NOMO-1 treated with dmso at 0.1 percent for 144 hours (cell line): ENCODE results near the gene CYP2W1.
"Not testable (repeated sequence)": the region's sequence is repeated elsewhere in the genome, so short reads cannot be mapped to it uniquely, and the experiment has no call there.

Experiments
- DNase-seq: peaks from one replicate; lab custom pipeline; 2025; ENCODE audit not compliant: unreplicated experiment; lab: John Stamatoyannopoulos, UW

CYP2W1 gene

DNA sequence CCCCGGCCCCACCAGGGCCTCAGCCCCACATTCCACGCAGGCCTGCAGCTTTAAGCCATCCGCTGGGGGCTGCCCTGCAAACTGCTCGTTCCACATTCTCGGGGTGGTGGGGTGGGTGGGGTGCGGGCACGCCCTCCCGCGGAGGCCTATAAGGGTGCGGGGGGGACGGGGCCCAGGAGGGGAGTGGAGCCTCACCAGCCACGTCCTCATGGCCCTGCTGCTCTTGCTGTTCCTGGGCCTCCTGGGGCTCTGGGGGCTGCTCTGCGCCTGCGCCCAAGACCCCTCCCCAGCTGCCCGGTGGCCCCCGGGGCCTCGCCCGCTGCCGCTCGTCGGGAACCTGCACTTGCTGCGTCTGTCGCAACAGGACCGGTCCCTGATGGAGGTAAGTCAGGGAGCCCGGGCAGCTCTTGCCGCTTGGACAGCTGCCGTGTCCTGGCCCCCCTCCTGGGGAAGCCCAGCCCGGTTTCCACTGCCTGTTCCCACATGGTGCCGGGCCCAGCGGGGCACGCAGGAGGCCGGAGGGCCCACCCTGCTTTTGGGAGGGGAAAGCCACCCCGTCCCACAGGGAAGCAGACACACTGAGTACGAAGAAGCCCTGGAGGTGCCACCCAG lies at the start of gene CYP2W1:
Gene CYP2W1, plus strand, starts transcription at position 178 of the 612 bp plus-strand sequence. Its CDS starts 31 bp downstream, at position 209.
- DNase-seq: no peak

DNA sequence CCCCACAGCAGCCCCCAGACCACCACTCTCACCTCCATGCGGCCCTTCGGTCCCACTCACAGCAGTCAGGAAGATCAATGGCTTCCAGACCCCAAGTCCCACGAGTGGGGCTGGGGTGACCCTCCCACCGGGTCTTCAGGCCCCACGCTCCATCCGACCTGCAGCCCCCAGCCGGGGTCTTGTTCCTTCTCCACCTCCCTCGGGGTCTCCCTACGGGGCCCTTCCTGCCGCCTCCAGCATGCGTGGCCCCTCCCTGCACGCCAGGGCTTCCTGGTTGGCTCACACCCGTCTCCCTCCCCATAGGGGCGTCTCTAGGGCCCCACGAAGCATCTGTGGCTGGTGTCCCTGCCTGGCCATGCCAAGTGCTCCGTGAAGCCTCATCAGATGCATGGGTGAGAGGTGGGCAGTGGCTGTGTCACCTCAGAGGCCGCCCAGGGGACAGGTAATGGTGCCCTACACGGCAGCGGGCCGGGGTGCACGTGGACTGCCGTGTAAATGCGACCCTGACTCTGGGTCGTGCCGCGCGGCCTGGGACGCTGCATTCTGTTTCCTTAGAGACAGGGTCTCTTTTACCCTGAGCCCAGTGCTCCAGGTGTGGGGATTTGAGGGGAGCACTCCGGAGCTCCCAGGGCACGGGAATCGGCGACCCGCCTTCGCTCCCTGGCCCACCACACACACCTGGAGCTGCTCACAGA lies 48.4 kb upstream of the CYP2W1 start:
- no peak for DNase-seq

- no peak for DNase-seq
These were observed 47.7 kb upstream of the CYP2W1 start for GRCh38 chr7:935164-935873.

- no peak for DNase-seq
These were observed 47.1 kb upstream of the CYP2W1 start for GRCh38 chr7:935874-936385.

DNA sequence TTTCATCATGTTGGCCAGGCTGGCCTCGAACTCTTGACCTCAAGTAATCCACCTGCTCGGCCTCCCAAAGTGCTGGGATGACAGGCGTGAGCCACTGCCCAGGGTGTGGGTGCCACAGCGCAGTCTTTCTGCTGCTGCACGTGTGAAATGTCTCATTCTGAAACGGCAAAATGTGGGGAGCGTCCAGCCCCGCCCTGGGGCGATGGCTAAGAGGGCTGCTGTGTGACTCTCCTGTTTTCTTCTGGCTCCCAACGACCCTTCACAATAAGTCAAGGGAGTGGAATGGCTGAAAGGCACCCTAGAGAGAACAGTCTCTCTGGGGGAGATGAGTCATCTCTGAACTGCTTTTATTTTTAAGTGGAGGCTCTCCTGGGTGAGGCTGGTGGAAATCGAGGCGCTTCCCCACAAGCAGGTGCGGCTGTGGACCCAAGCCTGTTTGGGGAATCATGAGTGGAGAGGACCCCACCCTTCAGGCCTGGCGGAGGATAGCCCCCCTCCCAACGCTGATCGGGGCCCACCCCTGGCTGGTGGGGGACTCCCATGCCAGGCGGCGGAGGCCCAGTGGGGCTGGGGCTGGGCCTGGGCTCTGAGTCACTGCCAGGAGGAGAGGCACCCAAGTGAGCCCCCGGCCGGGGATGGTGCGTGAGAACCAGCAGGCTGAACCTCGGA lies 46.5 kb upstream of the CYP2W1 start:
- peak; percentile 31 for DNase-seq

GRCh38 chr7:937856-938484 lies 45.0 kb upstream of the CYP2W1 start:
- no peak for DNase-seq

- DNase-seq: no peak
These were observed 44.3 kb upstream of the CYP2W1 start for GRCh38 chr7:938546-939185.

DNA sequence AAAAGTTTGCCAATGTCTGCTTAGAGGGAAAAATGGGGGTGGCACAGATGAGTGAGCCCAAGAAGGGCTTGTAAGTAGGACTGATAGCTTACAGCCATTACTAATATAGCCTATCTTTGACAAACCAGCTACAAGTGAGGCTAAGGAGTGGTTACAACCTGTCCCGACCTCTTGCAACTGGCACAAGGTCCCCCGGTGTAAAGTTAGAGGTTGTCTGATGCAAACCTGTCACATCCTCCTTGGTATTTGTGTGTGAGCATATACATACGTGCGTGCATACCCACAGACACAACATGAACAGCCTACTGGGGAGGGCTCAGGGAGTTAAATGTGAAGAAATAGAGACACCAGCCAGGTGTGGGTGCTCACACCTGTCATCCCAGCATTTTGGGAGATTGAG lies 43.1 kb upstream of the CYP2W1 start:
- no peak for DNase-seq

- DNase-seq: no peak
These were observed 42.2 kb upstream of the CYP2W1 start for GRCh38 chr7:940599-941408.

DNA sequence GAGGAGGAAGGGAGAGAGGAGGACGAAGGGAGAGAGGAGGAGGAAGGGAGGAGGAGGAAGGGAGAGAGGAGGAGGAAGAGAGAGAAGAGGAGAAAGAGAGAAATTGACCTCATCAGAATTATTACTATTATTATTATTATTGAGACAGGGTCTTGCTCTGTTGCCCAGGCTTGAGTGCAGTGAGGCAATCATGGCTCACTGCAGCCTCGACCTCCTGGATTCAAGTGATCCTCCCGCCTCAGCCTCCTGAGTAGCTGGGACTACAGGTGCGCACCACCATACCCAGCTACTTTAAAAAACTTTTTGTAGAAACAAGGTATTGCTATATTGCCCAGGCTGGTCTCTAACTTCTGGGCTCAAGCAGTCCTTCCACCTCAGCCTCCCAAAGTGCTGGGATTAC lies 39.2 kb upstream of the CYP2W1 start:
- not testable (repeated sequence) for DNase-seq

DNA sequence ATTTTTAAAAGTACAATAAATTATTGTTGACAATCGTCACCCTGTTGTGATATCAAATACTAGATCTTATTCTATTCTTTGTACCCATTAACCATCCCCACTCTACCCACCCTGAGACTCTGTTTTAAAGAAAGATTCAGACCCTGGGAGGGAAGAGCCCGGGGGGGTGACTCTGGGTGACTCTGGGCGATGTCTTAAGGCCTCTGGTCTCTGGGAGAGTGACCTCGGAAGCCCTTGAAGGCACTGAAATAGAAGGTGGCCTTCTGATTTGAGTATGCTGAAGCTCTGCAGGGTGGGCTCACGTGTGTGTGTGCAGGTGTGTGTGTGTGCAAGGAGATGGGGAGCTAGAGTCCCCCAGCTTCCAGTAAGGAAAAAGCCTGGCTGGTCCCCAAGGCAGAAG lies 38.2 kb upstream of the CYP2W1 start:
- DNase-seq: no peak

GRCh38 chr7:945147-945555 lies 37.8 kb upstream of the CYP2W1 start:
- DNase-seq: no peak

- DNase-seq: no peak
These were observed 37.3 kb upstream of the CYP2W1 start for GRCh38 chr7:945556-946255.

DNA sequence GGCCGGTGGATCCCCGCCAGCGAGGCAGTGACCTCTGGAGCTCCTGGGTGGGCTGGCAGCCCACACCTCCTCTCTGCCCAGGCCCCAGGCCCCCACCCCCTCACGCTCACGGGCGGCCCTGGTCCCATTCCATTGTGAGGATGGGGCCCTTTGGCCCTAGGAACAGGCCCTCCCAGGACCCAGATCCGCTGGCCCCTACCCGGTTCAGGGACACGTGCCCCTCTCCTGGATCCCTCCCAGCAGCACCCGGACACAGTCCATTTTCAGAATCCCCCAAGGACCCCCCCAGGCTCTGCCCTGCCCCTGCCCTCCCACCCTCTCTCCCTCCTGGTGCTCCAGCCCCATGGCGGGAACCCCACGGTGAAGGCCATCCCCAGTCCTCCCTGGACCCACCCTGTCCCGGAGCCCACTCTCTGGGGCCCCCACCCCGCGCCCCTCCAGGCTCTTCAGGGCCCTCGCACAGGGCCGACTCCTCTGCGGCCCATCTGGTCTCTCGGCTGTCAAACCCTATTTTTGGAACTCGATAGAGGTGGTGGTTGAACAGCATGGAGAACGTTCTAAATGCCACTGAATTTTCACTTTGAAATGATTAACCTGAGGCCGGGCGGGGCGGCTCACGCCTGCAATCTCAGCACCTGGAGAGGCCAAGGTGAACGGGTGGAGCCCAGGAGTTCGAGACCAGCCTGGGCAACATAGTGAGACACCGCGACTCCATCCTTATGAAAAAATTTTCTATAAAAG lies 36.6 kb upstream of the CYP2W1 start:
- no peak for DNase-seq

DNA sequence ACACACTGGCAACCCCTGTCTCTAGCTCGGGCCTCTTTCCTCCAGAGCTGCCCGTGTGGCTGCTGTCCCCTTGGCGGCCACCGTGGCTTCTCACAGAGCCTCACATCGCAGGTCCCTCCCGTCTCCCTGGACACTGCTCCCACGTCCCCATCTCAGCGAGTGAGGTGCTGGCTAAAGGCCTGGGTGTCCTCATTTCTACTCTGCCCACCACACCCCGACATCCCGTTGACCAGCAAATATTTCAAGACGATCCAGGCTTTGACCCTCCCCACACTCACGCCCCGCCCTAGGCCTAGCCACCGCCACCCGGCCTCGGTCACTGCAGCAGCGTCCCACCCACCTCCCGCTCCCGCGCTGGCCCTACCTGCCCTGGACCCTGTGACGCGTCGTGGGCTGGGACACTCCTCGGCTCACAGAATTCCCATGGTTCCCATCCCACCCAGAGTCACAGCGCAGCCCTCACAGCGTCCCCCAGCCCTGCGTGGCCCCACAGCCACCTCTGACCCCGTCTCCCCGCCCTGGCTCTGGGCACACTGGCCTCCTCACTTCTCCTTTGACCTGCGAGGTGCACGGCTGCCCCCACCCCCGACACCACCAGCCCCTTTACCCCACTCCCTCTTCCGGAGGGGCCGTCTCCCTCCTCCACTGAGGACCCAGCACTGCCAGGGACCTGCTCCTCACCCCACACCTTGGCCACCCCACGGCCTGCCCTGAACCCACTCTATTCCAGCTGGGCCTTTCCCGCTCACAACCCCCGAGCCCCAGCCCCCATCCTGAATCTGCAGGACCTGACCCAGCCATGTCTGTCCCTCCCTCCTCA lies 35.4 kb upstream of the CYP2W1 start:
- no peak for DNase-seq

- DNase-seq: no peak
These were observed 33.7 kb upstream of the CYP2W1 start for GRCh38 chr7:949021-949934.
